Thoracic aorta (tissue), 2 donors: ENCODE data around the gene KIAA2012. TPM values are rescaled to one million over a fixed set of nuclear protein-coding genes. Genes with fewer than 3 reads are reported as not detected.
"Not testable (repeated sequence)": the region's sequence is repeated elsewhere in the genome, so short reads cannot be mapped to it uniquely, and the experiment has no call there.

Experiments used
- ATAC-seq: fragments of 150-250 bp; one replicate; pipeline ENCODE4 v1.8.0; 2017; ENCODE audit warnings: low read depth; ENCODE audit not compliant: insufficient number of reproducible peaks, low FRiP score
- DNase-seq: peaks from one replicate; pipeline ENCODE4 v3.0.0-alpha.2; 2020; ENCODE audit warnings: low spot score
- H3K27ac ChIP-seq, 2 donors: fragments of 200-600 bp; sonication (generic); 1 replicate in 1 of 2; 2 replicates in 1 of 2; pipeline ENCODE4 v1.5.1; 2016; ENCODE audit warnings: mild to moderate bottlenecking in 2 of 2, moderate library complexity in 2 of 2
- H3K27me3 ChIP-seq: fragments of 200-600 bp; sonication (generic); replicated peaks from 2 replicates; pipeline ENCODE4 v1.6.0; 2016; ENCODE audit warnings: mild to moderate bottlenecking; ENCODE audit not compliant: insufficient read depth
- H3K36me3 ChIP-seq: fragments of 200-600 bp; sonication (generic); one replicate; pipeline ENCODE4 v1.5.1; 2016
- H3K4me1 ChIP-seq, 2 donors: fragments of 200-600 bp; sonication (generic); 1 replicate in 1 of 2; 2 replicates in 1 of 2; pipeline versions ENCODE4 v1.5.1 to v1.6.0; 2016; ENCODE audit warnings: low read depth in 2 of 2, mild to moderate bottlenecking in 1 of 2; ENCODE audit not compliant: control insufficient read depth in 1 of 2
- H3K4me3 ChIP-seq: fragments of 200-600 bp; sonication (generic); 2 replicates; pipeline ENCODE4 v1.5.1; 2016; ENCODE audit warnings: mild to moderate bottlenecking
- H3K9me3 ChIP-seq: fragments of 200-600 bp; sonication (generic); 2 replicates; pipeline ENCODE4 v1.5.1; 2016
- total RNA-seq, 2 donors: library from RNA; depleted of rRNA; stranded (reverse); fragments of >200 nt; gene quantifications; one replicate each; pipeline versions ENCODE4 v1.1.0 to v1.2.3, GENCODE V29; 2016
- TF ChIP-seq, protein P1 (sequence below): fragments of 200-600 bp; sonication (generic); IDR thresholded peaks from one replicate; pipeline ENCODE4 v1.5.1; 2019; ENCODE audit warnings: antibody characterized with exemption

The KIAA2012 gene
- total RNA-seq, 2 donors from 2014 or later = not detected

GRCh38 chr2:202208526-202208925, 135.5 kb downstream of the KIAA2012 start:
- Histone ChIP-seq H3K9me3 (no peaks in the 10 kb centered on the region), H3K4me3 (no peak overlapping the region), H3K4me1 (no peaks in the 10 kb centered on the region), H3K27ac (no peak overlapping the region), H3K27me3 (no peaks in the 10 kb centered on the region), H3K36me3 (peaks cover 14% of the 10 kb centered on the region)
- ATAC-seq (no peak), DNase-seq (no peak)
- TF ChIP-seq, protein P1, sequence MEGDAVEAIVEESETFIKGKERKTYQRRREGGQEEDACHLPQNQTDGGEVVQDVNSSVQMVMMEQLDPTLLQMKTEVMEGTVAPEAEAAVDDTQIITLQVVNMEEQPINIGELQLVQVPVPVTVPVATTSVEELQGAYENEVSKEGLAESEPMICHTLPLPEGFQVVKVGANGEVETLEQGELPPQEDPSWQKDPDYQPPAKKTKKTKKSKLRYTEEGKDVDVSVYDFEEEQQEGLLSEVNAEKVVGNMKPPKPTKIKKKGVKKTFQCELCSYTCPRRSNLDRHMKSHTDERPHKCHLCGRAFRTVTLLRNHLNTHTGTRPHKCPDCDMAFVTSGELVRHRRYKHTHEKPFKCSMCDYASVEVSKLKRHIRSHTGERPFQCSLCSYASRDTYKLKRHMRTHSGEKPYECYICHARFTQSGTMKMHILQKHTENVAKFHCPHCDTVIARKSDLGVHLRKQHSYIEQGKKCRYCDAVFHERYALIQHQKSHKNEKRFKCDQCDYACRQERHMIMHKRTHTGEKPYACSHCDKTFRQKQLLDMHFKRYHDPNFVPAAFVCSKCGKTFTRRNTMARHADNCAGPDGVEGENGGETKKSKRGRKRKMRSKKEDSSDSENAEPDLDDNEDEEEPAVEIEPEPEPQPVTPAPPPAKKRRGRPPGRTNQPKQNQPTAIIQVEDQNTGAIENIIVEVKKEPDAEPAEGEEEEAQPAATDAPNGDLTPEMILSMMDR = no peak

GRCh38 chr2:202215179-202215578, 142.1 kb downstream of the KIAA2012 start:
- peaks cover 4% of the 10 kb centered on the region for H3K36me3 ChIP-seq
- no peak overlapping the region for H3K4me3 ChIP-seq
- H3K4me1 ChIP-seq = no peaks in the 10 kb centered on the region
- ATAC-seq (no peak), DNase-seq (no peak)
- H3K27ac ChIP-seq = no peak overlapping the region
- no peaks in the 10 kb centered on the region for H3K27me3 ChIP-seq
- TF ChIP-seq, protein P1 = no peak
- H3K9me3 ChIP-seq = no peaks in the 10 kb centered on the region

DNA sequence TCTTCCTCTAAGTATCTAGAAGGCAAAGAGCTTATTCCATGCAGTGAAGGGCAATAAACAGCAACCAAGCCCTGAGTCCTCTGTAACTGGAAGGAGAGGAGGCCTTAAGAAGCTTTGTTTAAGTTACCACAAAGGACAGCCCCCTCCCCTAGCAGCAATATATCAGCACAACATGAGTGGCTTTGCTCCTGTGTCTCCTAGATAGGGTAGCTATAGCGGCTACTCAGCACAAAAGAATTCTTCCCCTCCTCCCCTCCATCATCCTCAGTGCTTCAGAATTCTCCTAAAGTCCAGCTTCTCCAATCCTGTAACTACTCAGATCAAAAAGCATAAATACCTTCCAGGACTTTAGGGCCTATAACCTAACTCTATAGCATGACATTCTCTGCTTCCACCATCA, 148.8 kb downstream of the KIAA2012 start:
- H3K27ac ChIP-seq = no peak overlapping the region
- no peaks in the 10 kb centered on the region for H3K27me3 ChIP-seq
- ATAC-seq = no peak
- no peak for DNase-seq
- no peak overlapping the region for H3K4me3 ChIP-seq
- H3K4me1 ChIP-seq = peaks cover 0 to 9% of the 10 kb centered on the region in 2 donors
- TF ChIP-seq, protein P1 = no peak
- peaks cover 4% of the 10 kb centered on the region for H3K36me3 ChIP-seq
- H3K9me3 ChIP-seq = no peaks in the 10 kb centered on the region

DNA sequence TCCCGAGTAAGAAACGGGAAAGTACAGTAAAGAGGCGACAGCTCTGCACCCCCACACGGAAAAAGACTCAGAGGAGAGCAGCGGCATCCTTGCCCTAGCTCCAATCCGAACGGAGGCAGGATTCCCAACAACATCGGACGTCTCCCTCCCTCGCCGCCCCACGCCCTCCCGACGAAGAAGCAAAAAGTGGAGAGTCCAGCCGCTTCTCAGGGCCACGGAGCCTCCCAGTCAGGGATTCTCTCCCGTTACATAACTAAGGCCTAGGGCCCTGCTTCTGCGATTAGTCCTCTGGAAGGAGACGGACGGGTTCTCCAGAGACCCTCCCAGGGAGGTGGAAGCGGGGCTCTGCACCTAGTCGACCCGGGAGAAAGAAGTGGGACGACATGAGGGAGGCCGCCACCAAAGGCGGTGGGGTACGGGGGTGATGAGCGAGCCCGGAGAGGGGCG, 164.8 kb downstream of the KIAA2012 start:
- Histone ChIP-seq H3K36me3 (no peaks in the 10 kb centered on the region), H3K9me3 (no peaks in the 10 kb centered on the region), H3K4me3 (peak overlapping the region; percentile 96), H3K27me3 (no peaks in the 10 kb centered on the region), H3K27ac (peak overlapping the region; percentile 80 to 82), H3K4me1 (peaks cover 14 to 21% of the 10 kb centered on the region in 2 donors)
- no peak for DNase-seq
- TF ChIP-seq, protein P1 = no peak
- no peak for ATAC-seq

GRCh38 chr2:202238234-202239197, 165.5 kb downstream of the KIAA2012 start, which contains the start of gene SUMO1:
Gene SUMO1, minus strand, starts transcription at chr2:202238597. Its CDS starts 146 bp downstream, at chr2:202238451.
- Histone ChIP-seq H3K9me3 (no peaks in the 10 kb centered on the region), H3K4me1 (peaks cover 14 to 21% of the 10 kb centered on the region in 2 donors), H3K36me3 (no peaks in the 10 kb centered on the region), H3K4me3 (peak within 1 kb of the TSS; percentile 96), H3K27ac (peak within 1 kb of the TSS; percentile 80 to 82), H3K27me3 (no peaks in the 10 kb centered on the region)
- ATAC-seq (peak; percentile 69), DNase-seq (peak; percentile 71)
- TF ChIP-seq, protein P1 = no peak

DNA sequence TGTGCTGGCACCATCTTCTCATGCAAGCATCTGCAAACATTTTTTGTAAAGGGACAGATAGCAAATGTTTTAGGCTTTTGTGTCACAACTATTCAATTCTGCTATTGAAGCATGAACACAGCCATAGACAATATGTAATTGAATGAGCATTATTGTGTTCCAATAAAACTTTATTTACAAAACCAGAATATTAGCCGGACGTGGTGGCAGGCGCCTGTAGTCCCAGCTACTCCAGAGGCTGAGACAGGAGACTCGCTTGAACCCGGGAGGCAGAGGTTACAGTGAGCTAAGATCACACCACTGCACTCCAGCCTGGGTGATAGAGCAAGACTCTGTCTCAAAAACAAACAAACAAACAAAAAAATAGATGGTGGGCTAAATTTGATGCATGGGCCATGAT, 174.7 kb downstream of the KIAA2012 start:
- not testable (repeated sequence) for H3K9me3 ChIP-seq, H3K36me3 ChIP-seq, H3K27me3 ChIP-seq, H3K4me3 ChIP-seq, DNase-seq, H3K4me1 ChIP-seq, ATAC-seq, H3K27ac ChIP-seq
